ENCODE results near the gene UNCX. TPM values are rescaled to one million over a fixed set of nuclear protein-coding genes. Genes with fewer than 3 reads are reported as not detected.
"Not testable (repeated sequence)": the region's sequence is repeated elsewhere in the genome, so short reads cannot be mapped to it uniquely, and the experiment has no call there.

The UNCX gene
- total RNA-seq, 2 experiments from 2014 or later, result not detected

- POLR2A ChIA-PET, result no interaction called here
- no peak overlapping the region for H3K4me3 Mint-ChIP-seq
- H3K36me3 Mint-ChIP-seq (ENCODE audit: low read depth), result no peaks in the 10 kb centered on the region
Observed at GRCh38 chr7:1268076-1268815, 35.6 kb downstream of the UNCX start.

GRCh38 chr7:1268866-1269265 is 36.2 kb downstream of the UNCX start:
- intact Hi-C loops (cut with DNase I, micrococcal nuclease), result no loop called here
- H3K27ac Mint-ChIP-seq, result no peak overlapping the region
- H3K4me3 Mint-ChIP-seq, result no peak overlapping the region
- H3K27me3 Mint-ChIP-seq, result peaks cover 19% of the 10 kb centered on the region
- no peaks in the 10 kb centered on the region for H3K9me3 Mint-ChIP-seq (ENCODE audit: low read depth)
- H3K36me3 Mint-ChIP-seq (ENCODE audit: low read depth), result no peaks in the 10 kb centered on the region
- POLR2A ChIA-PET, result no interaction called here
- CTCF ChIA-PET, result no interaction called here
- no peaks in the 10 kb centered on the region for H3K4me1 Mint-ChIP-seq
- no peak for DNase-seq
- ATAC-seq, result no peak

More at GRCh38 chr7:1268076-1268815, 35.6 kb downstream of the UNCX start:
- CTCF ChIA-PET, result interaction anchor here (0.7 kb wide), 1 partner anchor 148 kb away, joined by 3 read pairs; no protein-coding TSS in a partner anchor
- DNase-seq (no peak), ATAC-seq (no peak)
- no peak overlapping the region for H3K27ac Mint-ChIP-seq
- H3K27me3 Mint-ChIP-seq, result peaks cover 21% of the 10 kb centered on the region
- intact Hi-C loops (cut with DNase I, micrococcal nuclease), result no loop called here
- no peaks in the 10 kb centered on the region for H3K9me3 Mint-ChIP-seq (ENCODE audit: low read depth)
- H3K4me1 Mint-ChIP-seq, result no peaks in the 10 kb centered on the region

GRCh38 chr7:1269336-1269890 is 36.7 kb downstream of the UNCX start:
- ATAC-seq, result no peak
- Mint-ChIP-seq H3K36me3 (ENCODE audit: low read depth) (no peaks in the 10 kb centered on the region), H3K27me3 (peaks cover 19% of the 10 kb centered on the region), H3K9me3 (ENCODE audit: low read depth) (no peaks in the 10 kb centered on the region), H3K4me1 (no peaks in the 10 kb centered on the region), H3K4me3 (no peak overlapping the region), H3K27ac (no peak overlapping the region)
- no peak for DNase-seq
- CTCF ChIA-PET, result no interaction called here
- intact Hi-C loops (cut with DNase I, micrococcal nuclease), result no loop called here
- POLR2A ChIA-PET, result no interaction called here

GRCh38 chr7:1270181-1270580 is 37.5 kb downstream of the UNCX start:
- H3K36me3 Mint-ChIP-seq (ENCODE audit: low read depth), result no peaks in the 10 kb centered on the region
- DNase-seq, result no peak
- intact Hi-C loops (cut with DNase I, micrococcal nuclease), result no loop called here
- POLR2A ChIA-PET, result no interaction called here
- no peaks in the 10 kb centered on the region for H3K9me3 Mint-ChIP-seq (ENCODE audit: low read depth)
- ATAC-seq, result no peak
- CTCF ChIA-PET, result no interaction called here
- H3K27ac Mint-ChIP-seq, result no peak overlapping the region
- H3K4me1 Mint-ChIP-seq, result no peaks in the 10 kb centered on the region
- H3K4me3 Mint-ChIP-seq, result no peak overlapping the region
- peaks cover 15% of the 10 kb centered on the region for H3K27me3 Mint-ChIP-seq

GRCh38 chr7:1271046-1271445 is 38.4 kb downstream of the UNCX start:
- no peak overlapping the region for H3K27ac Mint-ChIP-seq
- POLR2A ChIA-PET, result no interaction called here
- H3K4me1 Mint-ChIP-seq, result no peaks in the 10 kb centered on the region
- intact Hi-C loops (cut with DNase I, micrococcal nuclease), result no loop called here
- H3K36me3 Mint-ChIP-seq (ENCODE audit: low read depth), result no peaks in the 10 kb centered on the region
- DNase-seq (no peak), ATAC-seq (no peak)
- H3K27me3 Mint-ChIP-seq, result peaks cover 10% of the 10 kb centered on the region
- CTCF ChIA-PET, result no interaction called here
- H3K4me3 Mint-ChIP-seq, result no peak overlapping the region
- H3K9me3 Mint-ChIP-seq (ENCODE audit: low read depth), result no peaks in the 10 kb centered on the region

- Mint-ChIP-seq H3K36me3 (ENCODE audit: low read depth) (no peaks in the 10 kb centered on the region), H3K4me3 (no peak overlapping the region), H3K27me3 (peaks cover 4% of the 10 kb centered on the region), H3K4me1 (no peaks in the 10 kb centered on the region), H3K9me3 (ENCODE audit: low read depth) (no peaks in the 10 kb centered on the region), H3K27ac (no peak overlapping the region)
- DNase-seq (no peak), ATAC-seq (no peak)
- ChIA-PET CTCF (no interaction called here), POLR2A (no interaction called here)
- intact Hi-C loops (cut with DNase I, micrococcal nuclease), result no loop called here
Observed at GRCh38 chr7:1271656-1272055, 39.0 kb downstream of the UNCX start.

GRCh38 chr7:1272136-1272535 is 39.5 kb downstream of the UNCX start:
- CTCF ChIA-PET; H3K4me1 Mint-ChIP-seq; H3K36me3 Mint-ChIP-seq (ENCODE audit: low read depth); intact Hi-C loops (cut with DNase I, micrococcal nuclease); H3K27ac Mint-ChIP-seq; POLR2A ChIA-PET; H3K4me3 Mint-ChIP-seq; H3K27me3 Mint-ChIP-seq; DNase-seq; ATAC-seq; H3K9me3 Mint-ChIP-seq (ENCODE audit: low read depth): not testable (repeated sequence)

- CTCF ChIA-PET, result no interaction called here
- Mint-ChIP-seq H3K9me3 (ENCODE audit: low read depth) (no peaks in the 10 kb centered on the region), H3K36me3 (ENCODE audit: low read depth) (no peaks in the 10 kb centered on the region), H3K4me1 (no peaks in the 10 kb centered on the region), H3K4me3 (no peak overlapping the region), H3K27ac (no peak overlapping the region), H3K27me3 (peaks cover 9% of the 10 kb centered on the region)
- DNase-seq (no peak), ATAC-seq (no peak)
- POLR2A ChIA-PET, result no interaction called here
- intact Hi-C loops (cut with DNase I, micrococcal nuclease), result no loop called here
Observed at GRCh38 chr7:1274121-1274875, 41.6 kb downstream of the UNCX start.

- no peaks in the 10 kb centered on the region for H3K9me3 Mint-ChIP-seq (ENCODE audit: low read depth)
- H3K4me1 Mint-ChIP-seq, result no peaks in the 10 kb centered on the region
- ATAC-seq (no peak), DNase-seq (no peak)
- no peak overlapping the region for H3K27ac Mint-ChIP-seq
- peaks cover 9% of the 10 kb centered on the region for H3K27me3 Mint-ChIP-seq
- ChIA-PET POLR2A (no interaction called here), CTCF (no interaction called here)
- intact Hi-C loops (cut with DNase I, micrococcal nuclease), result no loop called here
- no peaks in the 10 kb centered on the region for H3K36me3 Mint-ChIP-seq (ENCODE audit: low read depth)
- H3K4me3 Mint-ChIP-seq, result no peak overlapping the region
Observed at GRCh38 chr7:1274876-1275375, 42.3 kb downstream of the UNCX start.

GRCh38 chr7:1275451-1276381 is 43.0 kb downstream of the UNCX start:
- no peak overlapping the region for H3K4me3 Mint-ChIP-seq
- peaks cover 2% of the 10 kb centered on the region for H3K36me3 Mint-ChIP-seq (ENCODE audit: low read depth)
- ATAC-seq (no peak), DNase-seq (no peak)
- H3K27me3 Mint-ChIP-seq, result peaks cover 11% of the 10 kb centered on the region
- POLR2A ChIA-PET, result no interaction called here
- H3K4me1 Mint-ChIP-seq, result no peaks in the 10 kb centered on the region
- intact Hi-C loops (cut with DNase I, micrococcal nuclease), result no loop called here
- no peak overlapping the region for H3K27ac Mint-ChIP-seq
- CTCF ChIA-PET, result no interaction called here
- H3K9me3 Mint-ChIP-seq (ENCODE audit: low read depth), result no peaks in the 10 kb centered on the region

- Mint-ChIP-seq H3K36me3 (ENCODE audit: low read depth) (peaks cover 2% of the 10 kb centered on the region), H3K4me3 (no peak overlapping the region), H3K27me3 (peaks cover 9% of the 10 kb centered on the region), H3K9me3 (ENCODE audit: low read depth) (no peaks in the 10 kb centered on the region), H3K27ac (no peak overlapping the region), H3K4me1 (no peaks in the 10 kb centered on the region)
- ATAC-seq (no peak), DNase-seq (no peak)
- ChIA-PET CTCF (no interaction called here), POLR2A (no interaction called here)
- intact Hi-C loops (cut with DNase I, micrococcal nuclease), result no loop called here
Observed at GRCh38 chr7:1276626-1277175, 44.0 kb downstream of the UNCX start.
